Measurements from ENCODE around the gene KPTN. TPM values are rescaled to one million over a fixed set of nuclear protein-coding genes. Genes with fewer than 3 reads are reported as not detected.

KPTN gene
- total RNA-seq, 1 experiment from 2014 or later: 8.0 TPM

- no peaks in the 10 kb centered on the region for H3K79me2 ChIP-seq (ENCODE audit: low read length)
- no peaks in the 10 kb centered on the region for H3K27me3 ChIP-seq (ENCODE audit: low read length)
- H3K9me2 ChIP-seq (replicated peaks; ENCODE audit: low read length): no peaks in the 10 kb centered on the region
- no peak overlapping the region for H3K27ac ChIP-seq (ENCODE audit: low read length)
- ChIA-PET POLR2A (ENCODE audit: unreplicated experiment) (no interaction called here), CTCF (no interaction called here)
- intact Hi-C loops (cut with micrococcal nuclease): no loop called here
- BruUV-seq (replicated peaks): TSS peak; percentile 16
- TF ChIP-seq EZH2 (IDR thresholded peaks at IDR 0.05; ENCODE audit: low read length, unreplicated experiment): no peak
- no peak for TF ChIP-seq EZH2phosphoT487 (IDR thresholded peaks at IDR 0.05; ENCODE audit: borderline replicate concordance, low read length)
- TF ChIP-seq, protein P1, sequence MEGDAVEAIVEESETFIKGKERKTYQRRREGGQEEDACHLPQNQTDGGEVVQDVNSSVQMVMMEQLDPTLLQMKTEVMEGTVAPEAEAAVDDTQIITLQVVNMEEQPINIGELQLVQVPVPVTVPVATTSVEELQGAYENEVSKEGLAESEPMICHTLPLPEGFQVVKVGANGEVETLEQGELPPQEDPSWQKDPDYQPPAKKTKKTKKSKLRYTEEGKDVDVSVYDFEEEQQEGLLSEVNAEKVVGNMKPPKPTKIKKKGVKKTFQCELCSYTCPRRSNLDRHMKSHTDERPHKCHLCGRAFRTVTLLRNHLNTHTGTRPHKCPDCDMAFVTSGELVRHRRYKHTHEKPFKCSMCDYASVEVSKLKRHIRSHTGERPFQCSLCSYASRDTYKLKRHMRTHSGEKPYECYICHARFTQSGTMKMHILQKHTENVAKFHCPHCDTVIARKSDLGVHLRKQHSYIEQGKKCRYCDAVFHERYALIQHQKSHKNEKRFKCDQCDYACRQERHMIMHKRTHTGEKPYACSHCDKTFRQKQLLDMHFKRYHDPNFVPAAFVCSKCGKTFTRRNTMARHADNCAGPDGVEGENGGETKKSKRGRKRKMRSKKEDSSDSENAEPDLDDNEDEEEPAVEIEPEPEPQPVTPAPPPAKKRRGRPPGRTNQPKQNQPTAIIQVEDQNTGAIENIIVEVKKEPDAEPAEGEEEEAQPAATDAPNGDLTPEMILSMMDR (conservative IDR thresholded peaks at IDR 0.05; ENCODE audit: low read depth, low read length): no peak
- no peaks in the 10 kb centered on the region for H3K4me1 ChIP-seq (ENCODE audit: insufficient read depth, low read length)
- H4K20me1 ChIP-seq (ENCODE audit: low read length): no peaks in the 10 kb centered on the region
- DNase-seq (no peak), ATAC-seq (no peak)
- no peaks in the 10 kb centered on the region; the same call in 1 of the 2 replicates for H3K36me3 ChIP-seq (ENCODE audit: low read depth, low read length)
- H3K4me3 ChIP-seq (ENCODE audit: low read length): no peak overlapping the region
- H3K9me3 ChIP-seq (ENCODE audit: low read length): no peaks in the 10 kb centered on the region
- no peak overlapping the region for H3K9ac ChIP-seq (ENCODE audit: low read length)
- no peak overlapping the region for H3K4me2 ChIP-seq (ENCODE audit: low read length)
- no peaks in the 10 kb centered on the region for H3F3A ChIP-seq (ENCODE audit: low read length, unreplicated experiment)
- no peak overlapping the region for H2AFZ ChIP-seq (ENCODE audit: low read length)
These were observed 16.1 kb upstream of the KPTN start for GRCh38 chr19:47499863-47500830.

DNA sequence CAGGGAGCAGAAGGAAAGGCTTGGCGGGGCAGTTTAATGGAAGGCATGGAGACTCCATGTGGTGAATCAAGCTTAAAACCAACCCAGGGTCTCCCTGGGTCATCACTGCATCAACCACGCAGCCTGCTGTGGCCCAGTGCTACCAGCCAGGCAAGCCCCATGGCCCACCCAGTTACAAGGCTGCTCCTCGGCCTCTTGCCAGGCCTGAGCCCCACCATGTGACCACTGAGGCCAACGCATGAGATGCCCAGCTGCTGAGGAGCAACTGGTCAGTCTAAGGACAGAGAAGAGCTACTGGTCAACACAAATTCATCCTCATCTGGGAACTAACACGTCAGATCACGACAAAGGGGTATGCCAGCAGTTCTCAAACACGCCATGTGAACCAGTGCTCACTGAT is 15.4 kb upstream of the KPTN start:
- intact Hi-C loops (cut with micrococcal nuclease): no loop called here

More for the DNA sequence above, 15.4 kb upstream of the KPTN start:
- TF ChIP-seq EZH2 (IDR thresholded peaks at IDR 0.05; ENCODE audit: low read length, unreplicated experiment) (no peak), EZH2phosphoT487 (IDR thresholded peaks at IDR 0.05; ENCODE audit: borderline replicate concordance, low read length) (no peak)
- TF ChIP-seq, protein P1 (conservative IDR thresholded peaks at IDR 0.05; ENCODE audit: low read depth, low read length): no peak
- Histone ChIP-seq H3K9me2 (replicated peaks; ENCODE audit: low read length) (no peaks in the 10 kb centered on the region), H3K36me3 (ENCODE audit: low read depth, low read length) (no peaks in the 10 kb centered on the region; the same call in 1 of the 2 replicates), H3K27me3 (ENCODE audit: low read length) (no peaks in the 10 kb centered on the region), H3K9me3 (ENCODE audit: low read length) (no peaks in the 10 kb centered on the region), H3K4me3 (ENCODE audit: low read length) (no peak overlapping the region), H3K27ac (ENCODE audit: low read length) (no peak overlapping the region), H3K79me2 (ENCODE audit: low read length) (no peaks in the 10 kb centered on the region), H4K20me1 (ENCODE audit: low read length) (no peaks in the 10 kb centered on the region), H3K4me1 (ENCODE audit: insufficient read depth, low read length) (no peaks in the 10 kb centered on the region), H3K4me2 (ENCODE audit: low read length) (no peak overlapping the region), H3F3A (ENCODE audit: low read length, unreplicated experiment) (no peaks in the 10 kb centered on the region), H3K9ac (ENCODE audit: low read length) (no peak overlapping the region), H2AFZ (ENCODE audit: low read length) (no peak overlapping the region)
- no peak for DNase-seq
- CTCF ChIA-PET: no interaction called here
- POLR2A ChIA-PET (ENCODE audit: unreplicated experiment): no interaction called here
- no TSS peak for BruUV-seq (replicated peaks)
- no peak for ATAC-seq

All from PC-3 (cell line).